Gastroesophageal sphincter (tissue), 4 donors: ENCODE data around the gene ADAMTS12. TPM values are rescaled to one million over a fixed set of nuclear protein-coding genes. Genes with fewer than 3 reads are reported as not detected.

Source experiments
- ATAC-seq: fragments of 150-250 bp; one replicate; pipeline ENCODE4 v1.9.1; 2016; ENCODE audit warnings: mild to moderate bottlenecking, moderate library complexity
- H3K27ac ChIP-seq, 4 donors: fragments of 200-600 bp; sonication (generic) in 3 of 4; 1 replicate in 3 of 4; 2 replicates in 1 of 4; pipeline ENCODE4 v1.5.1; 2016 to 2019
- H3K27me3 ChIP-seq: fragments of 200-600 bp; sonication (generic); one replicate; pipeline ENCODE4 v1.5.1; 2019
- H3K36me3 ChIP-seq, 2 donors: fragments of 200-600 bp; sonication (generic); one replicate each; pipeline ENCODE4 v1.5.1; 2019; ENCODE audit warnings: control low read depth in 1 of 2
- H3K4me1 ChIP-seq, 3 donors: fragments of 200-600 bp; sonication (generic); 1 replicate in 2 of 3; 2 replicates in 1 of 3; pipeline ENCODE4 v1.5.1; 2016 to 2019; ENCODE audit warnings: control low read depth in 2 of 3
- H3K4me3 ChIP-seq, 2 donors: fragments of 200-600 bp; sonication (generic); one replicate each; pipeline ENCODE4 v1.5.1; 2019; ENCODE audit warnings: mild to moderate bottlenecking in 1 of 2, moderate library complexity in 1 of 2
- H3K9me3 ChIP-seq, 3 donors: fragments of 200-600 bp; sonication (generic); one replicate each; pipeline ENCODE4 v1.5.1; 2017 to 2019; ENCODE audit warnings: control low read depth in 2 of 3
- EP300 ChIP-seq: sonication (generic); formaldehyde crosslinking; IDR thresholded peaks from one replicate; pipeline ENCODE4 v1.6.1; 2017; ENCODE audit warnings: antibody characterized with exemption, mild to moderate bottlenecking
- POLR2A ChIP-seq, 2 donors: fragments of 450-650 bp; IDR thresholded peaks; one replicate each; pipeline ENCODE4 v1.6.1; 2017; ENCODE audit warnings: antibody characterized with exemption in 2 of 2, mild to moderate bottlenecking in 2 of 2, moderate library complexity in 1 of 2
- POLR2AphosphoS5 ChIP-seq: sonication (generic); formaldehyde crosslinking; IDR thresholded peaks from one replicate; pipeline ENCODE4 v1.6.1; 2017; ENCODE audit warnings: antibody characterized with exemption
- WGBS, 2 donors: methylation state at CpG; one replicate each; pipeline ENCODE4 v1.1.5; 2018; ENCODE audit warnings: low coverage in 1 of 2; 5-methylcytosine and 5-hydroxymethylcytosine counted together
- total RNA-seq, 4 donors: library from RNA; depleted of rRNA; stranded (reverse); fragments of >200 nt; gene quantifications; one replicate each; pipeline ENCODE4 v1.1.0, GENCODE V29; 2016
- TF ChIP-seq, protein P1 (sequence below), 4 experiments: fragments of 200-600 bp in 2 of 4; fragments of 450-650 bp in 2 of 4; sonication (generic) in 1 of 4; IDR thresholded peaks; one replicate each; pipeline ENCODE4 v1.5.1; 2017 to 2019; ENCODE audit warnings: antibody characterized with exemption in 4 of 4, mild to moderate bottlenecking in 2 of 4, moderate library complexity in 2 of 4

Gene ADAMTS12
- total RNA-seq, 4 donors from 2014 or later, result 2.6 to 6.5 (median 5.2) TPM

DNA sequence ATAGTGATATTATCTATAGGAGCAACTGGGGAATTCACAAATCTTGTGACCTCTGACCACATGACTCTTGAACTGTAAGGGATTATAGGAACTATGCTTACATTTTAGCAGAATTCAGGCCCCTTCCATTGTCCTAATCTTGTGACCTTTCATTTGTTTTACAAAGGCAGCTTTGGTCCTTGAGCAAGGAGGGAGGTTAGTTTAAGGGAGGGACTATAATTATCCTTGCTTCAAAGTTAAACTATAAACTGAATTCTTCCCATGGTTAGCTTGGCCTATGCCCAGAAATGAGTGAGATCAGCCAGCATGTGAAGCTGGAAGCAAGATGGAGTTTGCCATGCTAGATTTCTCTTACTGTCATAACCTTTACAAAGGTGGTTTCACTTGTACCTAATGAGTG, 399.8 kb downstream of the ADAMTS12 start:
- TF ChIP-seq EP300, result no peak
- TF ChIP-seq POLR2AphosphoS5, result no peak
- TF ChIP-seq, protein P1, sequence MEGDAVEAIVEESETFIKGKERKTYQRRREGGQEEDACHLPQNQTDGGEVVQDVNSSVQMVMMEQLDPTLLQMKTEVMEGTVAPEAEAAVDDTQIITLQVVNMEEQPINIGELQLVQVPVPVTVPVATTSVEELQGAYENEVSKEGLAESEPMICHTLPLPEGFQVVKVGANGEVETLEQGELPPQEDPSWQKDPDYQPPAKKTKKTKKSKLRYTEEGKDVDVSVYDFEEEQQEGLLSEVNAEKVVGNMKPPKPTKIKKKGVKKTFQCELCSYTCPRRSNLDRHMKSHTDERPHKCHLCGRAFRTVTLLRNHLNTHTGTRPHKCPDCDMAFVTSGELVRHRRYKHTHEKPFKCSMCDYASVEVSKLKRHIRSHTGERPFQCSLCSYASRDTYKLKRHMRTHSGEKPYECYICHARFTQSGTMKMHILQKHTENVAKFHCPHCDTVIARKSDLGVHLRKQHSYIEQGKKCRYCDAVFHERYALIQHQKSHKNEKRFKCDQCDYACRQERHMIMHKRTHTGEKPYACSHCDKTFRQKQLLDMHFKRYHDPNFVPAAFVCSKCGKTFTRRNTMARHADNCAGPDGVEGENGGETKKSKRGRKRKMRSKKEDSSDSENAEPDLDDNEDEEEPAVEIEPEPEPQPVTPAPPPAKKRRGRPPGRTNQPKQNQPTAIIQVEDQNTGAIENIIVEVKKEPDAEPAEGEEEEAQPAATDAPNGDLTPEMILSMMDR (IDR thresholded peaks at IDR 0.05), result no peak
- no peak for TF ChIP-seq POLR2A (IDR thresholded peaks at IDR 0.05)
- ATAC-seq, result no peak
- H3K9me3 ChIP-seq, result no peaks in the 10 kb centered on the region
- H3K27me3 ChIP-seq, result no peaks in the 10 kb centered on the region
- no peaks in the 10 kb centered on the region for H3K36me3 ChIP-seq
- peak overlapping the region in 1 of 4 donors; percentile 17 for H3K27ac ChIP-seq
- peaks cover 0 to 16% (median 0%) of the 10 kb centered on the region in 3 donors for H3K4me1 ChIP-seq
- no peak overlapping the region for H3K4me3 ChIP-seq

DNA sequence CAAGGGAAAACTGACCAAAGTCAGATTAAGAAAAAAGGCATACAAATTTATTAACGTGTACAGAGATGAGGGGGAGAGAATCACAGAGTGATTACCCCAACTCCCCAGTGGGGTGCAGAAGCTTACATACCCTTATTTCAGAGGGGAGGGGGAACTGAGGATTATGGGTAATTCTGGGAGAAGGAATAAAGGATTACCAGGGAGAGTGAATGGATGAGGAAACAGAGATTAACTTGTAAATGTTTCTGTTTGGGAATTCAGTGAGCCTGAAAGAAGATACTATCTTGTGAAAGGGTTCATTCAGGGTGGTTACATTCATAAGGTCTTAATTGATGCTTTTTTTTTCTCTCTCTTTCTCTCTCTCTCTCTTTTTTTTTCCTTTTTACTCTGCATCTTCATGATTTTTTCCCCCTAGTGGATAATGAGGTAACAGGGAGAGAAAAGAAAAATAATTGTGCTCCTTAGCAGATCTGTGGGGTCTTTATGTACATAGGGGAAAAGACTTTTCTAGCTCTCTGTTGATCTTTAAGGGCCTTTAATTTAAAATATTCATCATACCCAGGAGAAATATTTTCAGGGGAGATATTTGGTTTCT, 401.6 kb downstream of the ADAMTS12 start:
- Histone ChIP-seq H3K36me3 (no peaks in the 10 kb centered on the region), H3K4me3 (no peak overlapping the region), H3K9me3 (no peaks in the 10 kb centered on the region), H3K4me1 (peaks cover 0 to 19% (median 0%) of the 10 kb centered on the region in 3 donors), H3K27me3 (no peaks in the 10 kb centered on the region), H3K27ac (no peak overlapping the region)
- no peak for ATAC-seq
- 75% methylated on average over 1 of the region's 1 CpG; no CpG with 5 or more reads in 1 of the 2 donors for WGBS, 2 donors
- TF ChIP-seq POLR2AphosphoS5 (no peak), POLR2A (IDR thresholded peaks at IDR 0.05) (no peak), EP300 (no peak)
- TF ChIP-seq, protein P1 (IDR thresholded peaks at IDR 0.05), result no peak

DNA sequence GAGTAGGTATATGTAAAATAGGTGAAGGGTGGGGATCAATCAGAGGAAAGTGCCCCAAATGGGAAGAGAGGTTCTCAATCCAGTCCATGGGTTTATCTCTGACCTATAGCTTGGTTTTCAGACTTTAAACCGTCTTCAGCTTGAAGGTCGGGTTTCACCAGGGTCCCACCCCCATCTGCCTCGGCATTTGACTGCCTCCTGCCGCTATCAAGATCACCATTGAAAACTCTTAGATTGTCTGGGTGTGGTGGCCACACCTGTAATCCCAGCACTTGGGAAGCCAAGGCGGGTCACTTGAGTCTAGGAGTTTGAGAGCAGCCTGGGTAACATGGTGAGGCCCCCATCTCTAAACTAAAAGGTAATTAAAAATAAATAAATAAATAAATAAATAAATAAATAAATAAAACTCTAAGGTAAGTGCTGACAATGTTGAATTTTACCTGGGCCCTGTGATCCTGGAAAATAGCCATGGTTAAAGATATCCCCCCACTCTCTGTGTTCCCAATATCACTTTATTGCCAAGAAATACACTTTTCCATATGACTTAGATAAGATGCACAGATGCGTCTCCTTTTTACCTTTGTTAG, 402.2 kb downstream of the ADAMTS12 start:
- H3K4me3 ChIP-seq, result no peak overlapping the region
- H3K27me3 ChIP-seq, result no peaks in the 10 kb centered on the region
- H3K9me3 ChIP-seq, result no peaks in the 10 kb centered on the region
- TF ChIP-seq EP300, result no peak
- no peaks in the 10 kb centered on the region for H3K36me3 ChIP-seq
- peaks cover 0 to 19% (median 0%) of the 10 kb centered on the region in 3 donors for H3K4me1 ChIP-seq
- 93 to 97% methylated on average over 2 to 6 of the region's 6 CpGs for WGBS, 2 donors
- no peak for ATAC-seq
- H3K27ac ChIP-seq, result no peak overlapping the region

DNA sequence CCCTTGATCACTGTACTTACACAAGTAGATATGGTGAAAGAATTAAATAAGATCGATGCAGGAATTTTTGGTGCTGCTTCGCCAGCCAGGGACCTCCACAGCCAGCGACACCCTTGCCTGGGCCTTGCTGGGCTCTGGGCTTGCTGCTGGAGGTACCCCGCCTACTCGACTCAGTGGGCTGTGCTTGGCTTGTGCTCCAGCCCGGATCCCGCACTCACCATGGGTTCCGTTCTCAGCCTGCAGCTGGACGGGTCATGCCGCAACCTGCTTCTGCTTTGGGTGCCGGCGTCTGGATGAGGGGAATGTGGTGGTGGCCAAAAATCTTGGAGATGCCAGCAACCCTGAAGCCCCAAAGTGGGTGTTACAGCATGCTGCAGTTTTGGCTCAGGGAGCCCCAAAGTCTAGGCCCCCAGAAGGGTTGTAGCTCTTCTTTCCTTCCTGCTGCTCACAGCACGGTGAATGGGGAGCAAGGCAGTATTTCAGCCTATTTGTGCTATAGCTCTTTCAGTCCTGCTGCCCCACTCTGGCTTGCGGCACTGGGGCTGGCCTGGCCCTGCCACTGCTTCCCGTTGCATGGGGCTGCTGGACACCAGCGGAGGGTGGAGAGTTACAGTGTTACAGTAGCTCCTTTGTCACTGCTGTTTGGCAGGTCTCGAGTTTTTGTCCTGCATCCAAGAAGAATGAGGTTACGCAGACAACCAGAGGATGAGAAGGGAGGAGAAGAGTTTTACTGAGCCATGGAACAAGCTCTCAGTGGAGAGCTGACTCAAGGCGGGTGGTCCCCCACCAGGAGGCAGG, 403.0 kb downstream of the ADAMTS12 start:
- TF ChIP-seq POLR2A (IDR thresholded peaks at IDR 0.05) (no peak), POLR2AphosphoS5 (no peak), EP300 (no peak)
- TF ChIP-seq, protein P1 (IDR thresholded peaks at IDR 0.05), result no peak
- Histone ChIP-seq H3K9me3 (no peaks in the 10 kb centered on the region), H3K27ac (no peak overlapping the region), H3K36me3 (no peaks in the 10 kb centered on the region), H3K27me3 (no peaks in the 10 kb centered on the region), H3K4me3 (no peak overlapping the region), H3K4me1 (peaks cover 0 to 19% (median 0%) of the 10 kb centered on the region in 3 donors)
- WGBS, 2 donors, result 78 to 95% methylated on average over 3 to 10 of the region's 19 CpGs
- no peak for ATAC-seq

DNA sequence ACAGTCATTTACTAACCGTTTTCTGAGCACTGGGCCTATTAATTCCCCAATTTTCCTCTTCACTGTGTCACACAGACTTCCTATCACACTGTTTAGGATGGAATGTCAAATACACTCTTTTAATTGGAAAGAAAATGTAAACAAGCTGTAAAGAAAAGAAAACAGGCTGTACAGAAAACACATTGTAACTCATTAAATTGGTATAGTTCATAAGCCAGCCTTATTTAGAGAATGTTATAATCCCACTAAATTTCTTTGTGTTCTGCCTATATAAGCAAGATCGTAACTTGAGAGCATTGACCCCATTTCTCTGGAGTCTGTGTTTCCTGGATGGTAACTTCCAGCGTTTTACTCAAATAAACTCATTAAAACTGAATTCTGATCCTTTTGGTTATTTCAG, 404.6 kb downstream of the ADAMTS12 start:
- H3K4me3 ChIP-seq, result no peak overlapping the region
- ATAC-seq, result no peak
- no peaks in the 10 kb centered on the region for H3K36me3 ChIP-seq
- H3K27me3 ChIP-seq, result no peaks in the 10 kb centered on the region
- 24 to 42% methylated on average over 2 to 3 of the region's 3 CpGs for WGBS, 2 donors
- H3K27ac ChIP-seq, result no peak overlapping the region
- no peak for TF ChIP-seq POLR2AphosphoS5
- TF ChIP-seq POLR2A (IDR thresholded peaks at IDR 0.05), result no peak
- TF ChIP-seq, protein P1 (IDR thresholded peaks at IDR 0.05), result no peak
- TF ChIP-seq EP300, result no peak
- no peaks in the 10 kb centered on the region for H3K9me3 ChIP-seq
- H3K4me1 ChIP-seq, result peaks cover 0 to 16% (median 0%) of the 10 kb centered on the region in 3 donors
